ENCODE results near the gene SAMD10.

Gene SAMD10

DNA sequence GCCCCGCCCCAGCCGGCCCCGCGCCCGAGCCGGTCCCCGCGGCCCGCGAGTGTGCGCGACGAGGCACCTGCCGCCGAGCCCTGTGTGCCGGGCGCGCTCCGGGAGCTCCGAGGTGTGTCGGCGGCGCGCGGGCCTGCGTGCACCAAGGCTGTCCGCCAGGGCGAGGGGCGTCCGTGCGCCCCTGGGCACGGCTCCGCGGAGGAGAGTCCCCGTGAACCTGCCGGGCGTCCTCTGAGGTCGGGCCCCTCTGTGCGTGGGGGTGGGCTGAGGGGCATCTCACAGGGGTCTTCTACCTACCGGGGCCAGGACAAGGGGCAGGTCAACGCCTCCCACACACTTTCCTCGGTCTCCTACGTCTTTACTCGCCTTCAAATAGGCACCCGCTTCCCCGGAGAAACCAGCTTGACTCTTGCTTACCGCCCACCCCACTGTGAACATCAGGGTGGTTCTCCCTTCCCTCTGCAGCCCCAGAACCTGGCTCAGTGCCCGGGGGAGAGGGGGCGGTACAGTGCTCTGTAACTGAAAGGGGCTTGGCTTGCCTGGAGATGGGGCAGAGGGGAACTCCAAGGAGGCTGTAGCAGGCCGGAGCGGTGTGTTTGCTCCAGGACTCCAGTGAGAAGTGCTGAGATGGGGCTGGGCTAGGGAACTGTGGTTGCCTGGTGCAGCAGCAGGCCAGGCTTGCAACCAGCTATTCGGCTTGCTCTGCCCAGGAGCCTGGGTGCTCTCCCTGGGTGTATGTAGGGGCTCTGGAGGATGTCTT is at the start of gene SAMD10:
TSS of gene SAMD10 (minus strand) at position 86 of the 760 bp plus-strand sequence. CDS start 175 bp downstream, outside the sequence.
- peak; percentile 68 to 81 for DNase-seq

DNA sequence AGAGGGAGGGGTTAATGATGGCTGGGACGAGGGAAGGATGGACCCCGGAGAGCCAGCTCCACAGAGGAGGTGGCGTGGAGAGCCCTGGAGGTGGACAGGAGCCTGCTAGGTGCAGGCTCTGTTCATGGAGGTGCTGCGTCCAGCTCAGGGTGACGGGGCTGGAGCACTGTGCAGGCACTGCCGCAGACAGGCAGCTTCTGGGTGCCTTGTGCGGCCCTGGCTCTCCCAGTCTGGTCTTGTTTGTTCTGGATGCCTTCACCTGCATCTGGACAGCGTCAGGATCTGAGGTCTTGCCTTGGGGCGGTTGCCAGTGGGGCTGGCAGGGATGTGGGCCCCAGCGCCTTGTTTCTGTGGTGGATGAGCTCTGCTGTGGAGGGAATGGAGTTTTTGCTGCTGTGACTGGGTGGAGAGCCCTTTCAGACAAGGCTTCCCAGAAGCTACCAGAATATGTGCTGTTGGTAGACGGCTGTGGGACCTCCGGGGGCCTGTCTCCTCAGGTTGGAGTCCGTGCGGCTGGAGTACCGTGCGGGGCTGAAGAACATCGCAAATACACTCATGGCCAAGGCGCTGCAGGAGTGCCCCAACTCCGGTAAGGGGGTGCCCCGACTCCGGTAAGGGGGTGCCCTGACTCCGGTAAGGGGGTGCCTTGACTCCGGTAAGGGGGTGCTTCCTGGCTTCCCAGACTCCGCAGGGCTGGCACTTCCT is 48.7 kb upstream of the SAMD10 start:
- no peak for DNase-seq

DNA sequence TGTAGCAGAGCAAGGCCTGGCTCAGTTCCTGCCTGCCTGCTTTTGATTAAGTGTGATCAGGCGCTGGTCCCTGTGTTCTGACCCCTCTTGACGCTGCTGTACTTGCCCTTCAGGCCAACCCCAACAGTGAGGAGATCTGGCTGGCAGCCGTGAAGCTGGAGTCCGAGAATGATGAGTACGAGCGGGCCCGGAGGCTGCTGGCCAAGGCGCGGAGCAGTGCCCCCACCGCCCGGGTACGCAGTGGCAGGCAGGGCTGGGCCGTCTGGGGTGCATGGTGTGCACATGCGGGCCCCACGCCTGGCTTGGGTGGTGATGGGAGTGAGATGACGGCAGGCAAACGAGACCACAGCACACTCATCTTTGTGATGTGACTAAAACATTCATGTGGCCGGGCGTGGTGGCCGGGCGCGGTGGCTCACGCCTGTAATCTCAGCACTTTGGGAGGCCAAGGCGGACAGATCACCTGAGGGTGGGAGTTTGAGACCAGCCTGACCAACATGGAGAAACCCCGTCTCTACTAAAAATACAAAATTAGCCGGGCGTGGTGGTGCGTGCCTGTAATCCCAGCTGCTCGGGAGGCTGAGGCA is 46.5 kb upstream of the SAMD10 start:
- DNase-seq, result no peak

DNA sequence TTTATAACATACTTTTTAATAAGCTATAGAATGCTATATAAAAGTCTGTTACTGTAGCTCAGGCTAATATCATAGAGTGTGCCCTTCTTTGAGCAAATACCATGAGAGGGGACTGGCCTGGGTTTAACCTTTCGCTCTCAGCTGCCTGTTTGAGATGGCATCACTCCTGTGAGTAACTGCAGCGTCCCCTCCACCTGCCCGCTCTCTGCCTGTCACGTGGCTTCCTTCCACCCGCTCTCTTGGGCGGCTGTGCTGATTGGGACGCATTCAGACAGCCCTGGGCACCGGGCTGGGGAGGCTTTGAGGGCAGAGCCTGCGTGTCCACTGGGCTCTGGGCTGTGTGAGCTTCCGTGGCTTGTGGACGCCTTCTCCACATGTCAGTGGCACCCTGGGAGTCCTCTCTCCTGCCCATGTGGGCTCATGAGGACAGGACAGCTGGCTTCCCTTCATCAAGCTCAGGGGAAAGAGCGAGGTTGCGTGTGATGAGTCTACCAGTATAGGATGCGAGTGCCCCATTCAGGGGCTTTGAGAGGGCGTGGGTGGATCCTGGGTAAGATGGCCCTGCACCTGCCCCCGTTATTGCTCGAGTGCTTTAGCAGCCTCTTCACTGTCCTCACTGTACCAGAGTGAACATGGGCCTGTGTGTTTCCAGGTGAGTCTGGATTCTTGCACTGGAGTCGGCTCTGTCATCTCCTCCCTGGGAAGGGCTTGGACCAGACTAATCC is 45.8 kb upstream of the SAMD10 start:
- DNase-seq, result no peak

DNA sequence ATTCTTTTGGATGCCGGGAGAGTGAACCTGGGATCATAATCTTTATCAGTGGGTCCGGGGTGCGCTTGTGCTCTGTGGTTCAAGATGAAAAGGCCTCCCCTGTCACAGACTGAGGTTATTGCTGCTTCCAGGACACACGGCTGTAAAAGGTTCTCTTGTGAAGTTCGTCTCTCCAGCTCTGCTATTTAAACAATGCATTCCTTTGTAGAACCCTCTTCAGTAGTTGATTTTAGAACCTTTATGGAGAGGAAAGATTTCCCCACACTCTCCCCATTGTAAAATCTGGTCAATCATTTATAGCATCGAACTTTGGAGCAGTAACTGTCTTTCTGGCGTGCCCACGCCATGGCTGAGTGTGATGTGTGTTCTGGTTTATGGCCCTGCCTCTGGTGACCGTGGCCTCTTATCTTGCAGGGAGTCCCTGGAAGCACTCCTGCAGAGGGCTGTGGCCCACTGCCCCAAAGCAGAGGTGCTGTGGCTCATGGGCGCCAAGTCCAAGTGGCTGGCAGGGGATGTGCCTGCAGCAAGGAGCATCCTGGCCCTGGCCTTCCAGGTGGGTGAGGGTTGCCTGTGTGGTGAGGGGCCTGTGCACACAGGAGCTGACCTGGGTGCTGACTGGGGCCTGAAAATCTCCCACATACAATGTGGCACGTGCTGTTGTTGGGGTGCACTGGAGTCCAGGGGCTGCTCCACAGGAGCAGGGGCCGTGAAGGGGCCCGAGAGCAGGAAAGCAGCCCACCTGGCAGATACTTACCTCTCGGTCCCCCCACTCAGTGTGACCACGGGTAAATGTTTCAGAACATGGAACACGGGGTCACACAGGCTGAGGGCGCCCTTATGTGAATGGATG is 44.9 kb upstream of the SAMD10 start:
- no peak for DNase-seq

DNA sequence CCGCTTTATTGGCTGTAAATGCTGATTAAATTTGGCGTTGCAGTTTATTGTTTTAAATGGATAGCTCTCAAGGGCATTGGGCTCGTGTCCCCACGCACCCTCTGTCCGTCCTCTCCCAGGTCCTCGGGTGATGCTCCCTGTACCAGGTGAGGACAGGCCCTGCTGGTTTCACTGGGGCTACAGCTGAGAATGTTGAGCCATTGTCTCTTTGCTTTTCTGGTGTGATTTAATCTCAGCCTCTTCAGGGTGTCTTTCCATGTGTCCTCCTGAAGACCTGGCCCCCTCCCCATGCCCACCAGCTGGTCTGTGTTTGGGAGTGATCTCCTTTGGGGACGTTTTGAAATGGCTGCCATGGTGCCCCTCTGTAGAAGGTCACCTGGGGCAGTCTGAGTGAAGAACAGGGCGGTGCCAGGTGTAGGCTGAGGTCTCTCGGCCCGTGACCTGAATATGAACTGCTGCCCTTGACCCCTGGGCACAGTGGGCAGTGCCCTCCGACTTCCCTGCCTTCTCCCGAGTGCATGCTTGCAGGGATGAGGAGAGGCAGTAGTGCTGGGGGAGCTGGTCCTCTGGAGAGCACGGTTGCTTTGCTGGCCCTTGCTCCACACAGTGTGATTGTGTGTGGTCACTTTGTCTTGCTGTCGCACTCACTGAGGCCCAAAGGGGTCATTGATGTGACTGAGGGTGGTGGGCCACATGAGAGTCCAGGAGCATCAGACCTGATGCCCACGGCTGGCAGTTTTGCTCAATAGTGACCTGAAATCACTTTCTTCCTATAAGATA is 44.1 kb upstream of the SAMD10 start:
- no peak for DNase-seq

DNA sequence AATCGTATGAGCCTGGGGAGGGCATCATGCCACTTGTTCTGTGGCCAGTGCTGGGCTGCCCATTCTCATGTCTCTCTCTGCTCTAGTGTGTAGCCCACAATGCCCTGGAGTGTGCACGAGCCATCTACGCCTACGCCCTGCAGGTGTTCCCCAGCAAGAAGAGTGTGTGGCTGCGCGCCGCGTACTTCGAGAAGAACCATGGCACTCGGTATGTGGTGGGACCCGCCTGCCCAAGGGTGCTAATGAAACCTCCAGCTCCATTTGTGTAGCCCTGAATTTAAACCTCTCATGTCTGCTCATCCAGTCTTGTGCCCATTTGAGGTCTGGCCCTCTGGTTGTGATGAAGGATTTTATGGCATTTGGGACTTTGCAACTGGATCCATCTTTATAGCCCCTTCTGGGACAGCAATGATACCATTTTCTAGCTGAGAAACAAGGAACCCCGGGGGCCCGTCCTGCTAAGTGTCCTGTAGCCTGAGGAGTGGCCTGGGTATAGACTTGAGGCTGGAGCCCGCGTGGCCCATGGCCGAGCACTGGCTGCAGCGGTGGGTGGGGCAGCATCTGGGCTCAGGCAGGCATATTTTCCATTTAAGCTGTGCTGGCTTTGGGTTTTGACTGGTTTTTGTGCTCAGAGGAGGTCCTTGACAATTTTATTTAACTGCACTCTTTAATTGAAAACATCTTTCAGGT is 43.4 kb upstream of the SAMD10 start:
- DNase-seq, result no peak

DNA sequence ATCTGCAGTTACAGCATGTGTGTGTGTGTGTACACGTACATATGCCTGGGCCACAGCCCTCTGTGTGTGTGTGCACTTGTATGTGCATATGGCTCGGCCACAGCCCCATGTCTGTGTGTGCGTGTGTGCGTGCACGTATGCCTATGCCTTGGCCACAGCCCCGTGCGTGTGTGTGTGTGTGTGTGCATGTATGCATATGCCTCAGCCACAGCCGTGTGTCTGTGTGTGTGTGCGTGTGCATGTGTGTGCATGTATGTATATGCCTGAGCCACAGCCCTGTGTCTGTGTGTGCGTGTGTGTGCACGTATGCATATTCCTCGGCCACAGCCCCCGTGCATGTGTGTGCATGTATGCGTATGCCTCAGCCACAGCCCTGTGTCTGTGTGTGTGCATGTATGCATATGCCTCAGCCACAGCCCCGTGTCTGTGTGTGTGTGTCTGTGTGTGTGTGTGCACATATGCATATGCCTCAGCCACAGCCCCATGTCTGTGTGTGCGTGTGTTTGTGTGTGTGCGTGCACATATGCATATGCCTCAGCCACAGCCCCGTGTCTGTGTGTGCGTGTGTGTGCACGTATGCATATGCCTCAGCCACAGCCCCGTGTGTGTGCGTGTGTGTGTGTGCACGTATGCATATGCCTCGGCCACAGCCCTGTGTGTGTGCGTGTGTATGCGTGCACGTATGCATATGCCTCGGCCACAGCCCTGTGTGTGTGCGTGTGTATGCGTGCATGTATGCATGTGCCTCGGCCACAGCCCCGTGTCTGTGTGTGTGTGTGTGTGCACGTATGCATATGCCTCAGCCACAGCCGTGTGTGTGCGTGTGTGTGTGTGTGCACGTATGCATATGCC is 41.9 kb upstream of the SAMD10 start:
- DNase-seq, result no peak

DNA sequence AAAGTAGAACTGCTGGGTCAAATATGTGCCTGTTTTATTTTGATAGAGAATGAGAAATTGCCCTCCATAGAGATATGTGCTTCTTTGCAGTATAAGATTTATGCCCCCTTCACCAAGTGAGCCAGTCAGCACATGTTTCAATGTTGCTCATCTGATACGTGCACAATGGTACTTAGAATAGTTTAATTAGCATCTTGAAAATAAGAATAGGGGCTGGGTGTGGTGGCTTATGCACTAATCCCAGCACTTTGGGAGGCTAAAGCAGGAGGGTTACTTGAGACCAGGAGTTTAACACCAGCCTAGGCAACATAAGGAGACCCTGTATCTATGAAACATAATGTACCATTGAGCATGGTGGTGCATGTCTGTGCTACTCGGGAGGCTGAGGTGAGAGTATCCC is 36.2 kb upstream of the SAMD10 start:
- DNase-seq, result no peak

DNA sequence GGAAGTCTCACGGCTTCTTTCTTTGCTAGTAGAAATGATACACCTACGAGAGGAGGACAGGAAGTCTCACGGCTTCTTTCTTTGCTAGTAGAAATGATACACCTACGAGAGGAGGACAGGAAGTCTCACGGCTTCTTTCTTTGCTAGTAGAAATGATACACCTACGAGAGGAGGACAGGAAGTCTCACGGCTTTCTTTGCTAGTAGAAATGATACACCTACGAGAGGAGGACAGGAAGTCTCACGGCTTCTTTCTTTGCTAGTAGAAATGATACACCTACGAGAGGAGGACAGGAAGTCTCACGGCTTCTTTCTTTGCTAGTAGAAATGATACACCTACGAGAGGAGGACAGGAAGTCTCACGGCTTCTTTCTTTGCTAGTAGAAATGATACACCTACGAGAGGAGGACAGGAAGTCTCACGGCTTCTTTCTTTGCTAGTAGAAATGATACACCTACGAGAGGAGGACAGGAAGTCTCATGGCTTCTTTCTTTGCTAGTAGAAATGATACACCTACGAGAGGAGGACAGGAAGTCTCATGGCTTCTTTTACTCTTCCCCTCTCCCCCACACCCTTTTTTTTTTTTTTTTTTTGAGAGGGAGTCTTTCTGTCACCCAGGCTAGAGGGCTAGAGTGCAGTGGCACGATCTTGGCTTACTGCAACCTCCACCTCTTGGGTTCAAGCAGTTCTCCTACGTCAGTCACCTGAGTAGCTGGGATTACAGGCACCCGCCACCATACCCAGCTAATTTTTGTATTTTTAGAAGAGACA is 33.1 kb upstream of the SAMD10 start:
- peak in 1 of 2 donors; percentile 15 for DNase-seq

DNA sequence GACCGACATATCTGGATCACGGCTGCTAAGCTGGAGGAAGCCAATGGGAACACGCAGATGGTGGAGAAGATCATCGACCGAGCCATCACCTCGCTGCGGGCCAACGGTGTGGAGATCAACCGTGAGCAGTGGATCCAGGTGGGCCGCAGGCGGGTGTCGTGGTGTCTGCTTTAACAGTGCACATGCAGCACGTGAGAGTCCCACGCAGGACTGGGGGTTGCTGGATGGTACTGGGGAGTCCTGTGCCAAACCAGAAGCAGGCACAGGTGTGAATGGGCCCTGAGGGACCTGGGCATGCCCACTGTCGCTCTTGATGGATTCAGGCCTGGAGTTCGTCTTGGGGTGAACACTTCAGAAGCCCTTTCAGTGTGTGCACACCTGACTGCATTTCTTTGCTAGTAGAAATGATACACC is 31.9 kb upstream of the SAMD10 start:
- peak in 1 of 2 donors; percentile 24 for DNase-seq

DNA sequence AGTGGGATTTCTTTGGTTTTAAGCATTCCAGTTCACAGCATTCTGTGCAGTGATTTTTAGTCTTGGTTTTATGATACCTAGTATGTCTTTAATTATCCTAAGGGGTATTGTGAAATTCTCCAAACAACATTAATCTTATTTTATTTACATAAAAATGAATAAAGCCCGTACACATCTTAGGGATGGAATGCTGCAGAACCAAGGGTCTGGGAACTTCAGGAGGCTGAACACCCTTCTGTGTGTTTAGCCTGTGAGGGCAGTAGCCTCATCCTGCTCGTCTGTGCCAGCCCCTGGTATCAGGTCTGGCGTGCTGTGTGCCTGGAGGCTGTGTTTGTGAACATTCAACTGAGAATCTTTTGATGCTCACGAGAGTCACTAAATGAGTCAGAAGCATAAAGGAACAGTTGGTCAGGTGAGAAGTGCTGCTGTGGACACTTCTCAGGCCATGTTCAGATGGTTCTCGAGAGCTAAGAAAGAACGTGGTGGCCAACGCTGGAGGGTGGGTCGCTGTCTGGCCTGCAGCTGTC is 31.3 kb upstream of the SAMD10 start:
- DNase-seq, result no peak

DNA sequence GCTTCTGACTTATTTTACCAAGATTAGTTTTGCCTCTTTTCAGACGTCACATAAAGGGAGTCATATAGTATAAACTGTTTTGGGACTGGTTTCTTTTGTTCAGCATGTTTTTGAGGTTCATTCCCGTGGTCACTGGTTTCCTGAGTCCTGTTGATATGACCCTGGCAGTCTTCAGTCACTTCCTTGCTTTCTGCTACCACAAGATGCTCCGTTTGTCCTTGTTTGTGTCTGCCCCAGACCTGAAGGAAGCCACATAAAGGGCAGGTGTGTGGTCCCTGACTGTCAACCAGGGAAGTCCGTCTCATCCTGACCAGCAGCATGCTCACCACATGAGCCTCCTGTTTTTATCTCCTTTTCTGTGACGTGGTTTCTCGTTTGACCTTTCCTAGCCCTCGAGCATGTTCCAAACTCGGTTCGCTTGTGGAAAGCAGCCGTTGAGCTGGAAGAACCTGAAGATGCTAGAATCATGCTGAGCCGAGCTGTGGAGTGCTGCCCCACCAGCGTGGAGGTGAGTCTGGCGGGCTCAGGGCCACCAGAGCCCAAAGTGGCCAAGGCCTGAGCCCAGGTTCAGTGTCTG is 30.5 kb upstream of the SAMD10 start:
- no peak for DNase-seq

DNA sequence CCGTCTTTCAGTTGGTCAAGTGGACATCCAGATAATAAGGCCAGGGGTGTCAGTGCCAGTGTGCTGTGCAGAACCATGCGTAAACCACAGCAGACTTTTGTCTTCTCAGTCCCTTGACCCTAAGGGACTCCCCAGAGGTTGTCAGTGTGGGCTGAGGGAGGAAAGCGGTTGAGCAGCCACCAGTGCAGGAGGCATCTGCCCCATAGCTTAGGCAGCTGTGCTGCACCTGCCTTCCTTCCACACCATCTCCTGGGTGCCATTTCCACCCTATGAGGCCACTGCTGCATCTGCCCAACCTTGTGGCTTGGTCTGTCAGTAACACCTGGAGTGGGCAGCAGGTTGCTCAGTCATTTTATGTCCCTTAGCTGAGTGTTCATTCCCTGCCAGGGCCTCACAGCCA is 27.5 kb upstream of the SAMD10 start:
- DNase-seq, result no peak

DNA sequence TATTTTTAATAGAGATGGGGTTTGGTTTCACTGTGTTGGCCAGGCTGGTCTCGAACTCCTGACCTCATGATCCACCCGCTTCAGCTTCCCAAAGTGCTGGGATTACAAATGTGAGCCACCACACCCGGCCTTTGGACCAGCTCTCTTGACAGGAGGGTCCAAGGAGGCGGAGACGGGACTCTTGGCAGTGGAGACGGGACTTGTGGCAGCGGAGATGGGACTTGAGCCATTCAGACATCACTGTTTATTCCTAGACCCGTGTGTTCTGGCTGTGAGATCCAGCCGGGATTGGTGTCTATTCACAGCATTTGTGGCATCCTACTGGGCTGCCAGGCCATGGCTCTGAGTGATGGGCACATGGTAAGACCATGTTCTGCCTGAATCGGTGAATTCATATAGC is 27.0 kb upstream of the SAMD10 start:
- DNase-seq, result no peak

DNA sequence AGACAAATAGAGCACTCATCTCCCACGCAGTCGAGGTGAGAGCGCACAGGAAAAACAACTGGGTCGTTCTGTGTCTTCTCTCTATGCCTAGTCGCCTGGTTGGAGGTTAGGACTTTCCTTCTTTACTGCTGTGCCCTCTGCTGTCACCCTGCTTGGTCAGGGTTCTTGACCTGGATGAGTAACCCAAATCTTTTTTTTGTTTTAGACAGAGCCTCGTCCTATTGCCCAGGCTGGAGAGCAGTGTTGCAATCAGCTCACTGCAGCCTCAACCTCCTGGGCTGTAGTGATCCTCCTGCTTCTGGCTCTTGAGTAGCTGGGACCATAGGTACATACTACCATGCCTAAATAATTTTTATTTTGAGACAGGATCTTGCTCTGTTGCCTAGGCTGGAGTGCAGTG is 26.0 kb upstream of the SAMD10 start:
- no peak for DNase-seq

DNA sequence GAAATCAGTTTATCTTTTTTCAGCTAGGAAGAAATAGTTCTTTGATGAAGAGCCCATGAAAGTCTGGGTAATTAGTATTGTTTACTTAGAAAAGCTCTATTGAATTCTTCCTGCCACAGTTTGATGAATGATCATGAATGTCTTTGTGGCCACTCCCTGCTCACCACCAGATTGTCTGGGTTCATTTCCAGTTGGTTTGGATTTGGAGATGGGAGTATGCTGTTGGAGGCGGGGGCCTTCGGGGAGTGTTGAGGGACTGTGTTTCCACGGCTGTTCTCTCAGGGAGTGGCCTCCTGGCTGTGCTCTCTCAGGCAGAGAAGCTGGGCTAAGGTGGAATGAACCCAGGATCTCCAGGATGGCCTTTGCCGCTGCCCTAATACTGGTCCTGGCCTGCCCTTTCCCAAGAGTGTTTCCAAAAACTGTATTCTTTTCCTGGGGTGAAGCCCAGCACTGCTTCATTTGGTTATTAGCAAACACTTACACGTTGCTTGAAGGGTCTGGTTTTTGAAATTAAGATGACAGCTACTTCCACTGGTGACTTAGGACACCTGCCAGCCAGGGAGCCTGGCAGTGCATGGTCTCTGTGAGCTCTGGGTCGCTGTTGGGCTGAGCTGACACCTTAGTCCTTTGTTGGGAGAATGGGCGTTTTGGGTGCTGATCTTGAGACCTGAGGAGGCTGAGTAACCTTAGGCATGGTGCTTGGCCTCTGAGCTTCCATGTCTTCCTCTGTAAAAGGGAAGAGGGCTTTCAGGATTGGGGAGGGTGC is 24.7 kb upstream of the SAMD10 start:
- no peak for DNase-seq

DNA sequence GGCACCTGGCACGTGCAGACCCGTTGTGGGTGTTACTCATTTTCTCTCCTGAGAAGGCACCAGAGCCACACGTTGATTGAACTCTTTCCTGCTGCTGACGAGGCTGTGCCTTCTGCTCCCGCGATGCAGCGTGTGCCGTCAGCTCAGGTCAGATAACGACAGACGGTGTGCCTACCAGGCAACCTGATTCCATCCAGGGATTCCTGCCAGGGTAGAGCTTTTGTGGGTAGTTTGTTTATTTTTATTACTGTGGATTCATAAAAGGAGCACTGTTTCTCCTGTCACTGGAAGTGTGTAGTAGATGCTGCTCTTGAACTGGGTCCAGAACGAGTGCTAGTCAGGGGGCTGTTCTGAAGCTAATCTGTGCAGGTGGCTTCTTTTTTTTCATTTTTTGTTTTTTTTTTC is 22.2 kb upstream of the SAMD10 start:
- DNase-seq, result peak in 1 of 2 donors; percentile 18

Measured in activated CD4-positive, alpha-beta T cell treated with anti-CD3 and anti-CD28 coated beads for 4 hours (primary cell).